Effector memory CD4-positive, alpha-beta T cell (primary cell): ENCODE measurements around the gene NDUFB5.

Source experiments
- DNase-seq, 3 donors: peaks; one replicate each; pipeline ENCODE4 v3.0.0-alpha.2; 2020
- H3K27ac ChIP-seq: 2 replicates; pipeline ENCODE4 v1.7.0; 2013; ENCODE audit warnings: mild to moderate bottlenecking, low read length, moderate library complexity; ENCODE audit not compliant: insufficient read depth, poor library complexity, severe bottlenecking
- H3K27me3 ChIP-seq: replicated peaks from 2 replicates; pipeline ENCODE4 v1.7.0; 2013; ENCODE audit warnings: mild to moderate bottlenecking, low read length; ENCODE audit not compliant: insufficient read depth, control insufficient read depth, poor library complexity, severe bottlenecking
- H3K36me3 ChIP-seq: 2 replicates; pipeline ENCODE4 v1.7.0; 2013; ENCODE audit warnings: mild to moderate bottlenecking, low read length, moderate library complexity; ENCODE audit not compliant: control insufficient read depth, insufficient read depth
- H3K4me1 ChIP-seq: 2 replicates; pipeline ENCODE4 v1.7.0; 2013; ENCODE audit warnings: low read length, mild to moderate bottlenecking; ENCODE audit not compliant: control insufficient read depth, insufficient read depth, poor library complexity, severe bottlenecking
- H3K4me3 ChIP-seq: 2 replicates; pipeline ENCODE4 v1.7.0; 2013; ENCODE audit warnings: low read length, low read depth, mild to moderate bottlenecking; ENCODE audit not compliant: insufficient read depth, poor library complexity, severe bottlenecking
- H3K9me3 ChIP-seq: 2 replicates; pipeline ENCODE4 v1.7.0; 2013; ENCODE audit warnings: mild to moderate bottlenecking, low read length, moderate library complexity; ENCODE audit not compliant: control insufficient read depth
- total RNA-seq, 3 donors: gene quantifications; one replicate each; lab custom pipeline; 2026; lab: John Stamatoyannopoulos, UW

Gene NDUFB5
- 8.4 to 13.1 (median 10.1) reads per million in 3 donors for total RNA-seq

DNA sequence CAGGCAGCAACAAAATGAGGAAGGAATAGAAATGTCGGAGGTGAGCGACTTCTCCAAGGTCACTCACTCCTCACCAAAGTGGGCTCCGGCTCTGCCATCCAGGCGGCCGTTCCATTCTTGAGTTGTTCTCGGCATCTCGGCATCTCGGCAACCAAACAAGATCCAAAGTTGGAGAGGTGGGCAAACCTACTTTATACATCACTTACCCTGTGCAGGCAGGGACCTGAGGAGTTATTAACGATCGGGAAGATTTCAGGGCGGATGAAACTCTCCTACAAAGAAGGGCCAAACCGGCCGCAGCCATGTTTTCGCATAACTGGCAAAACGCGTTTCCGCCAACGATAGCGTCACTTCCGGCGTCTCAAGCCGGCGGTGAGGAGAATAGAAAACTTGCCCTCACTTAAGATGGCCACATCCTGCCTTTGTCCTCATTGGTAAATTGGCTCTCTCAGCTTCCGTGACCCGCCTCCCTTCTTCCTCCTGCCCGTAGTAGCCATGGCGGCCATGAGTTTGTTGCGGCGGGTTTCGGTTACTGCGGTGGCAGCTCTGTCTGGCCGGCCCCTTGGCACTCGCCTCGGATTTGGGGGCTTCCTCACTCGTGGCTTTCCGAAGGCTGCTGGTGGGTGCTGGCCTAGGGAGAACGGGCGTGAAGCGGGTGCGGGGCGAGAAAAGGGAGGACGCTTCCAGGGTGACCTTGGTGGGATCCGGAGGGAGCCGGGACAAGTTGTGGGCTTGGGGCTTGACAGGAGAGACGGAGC is at the start of gene NDUFB5, which contains the start of gene MRPL47:
TSS of gene NDUFB5 (plus strand) at position 474 of the 758 bp plus-strand sequence. CDS start at position 496, 22 bp downstream.
TSS of gene MRPL47 (minus strand) at position 318 of the 758 bp plus-strand sequence. CDS start at position 304, 14 bp downstream.
- peak within 1 kb of the TSS; percentile 89 for H3K27ac ChIP-seq
- H3K27me3 ChIP-seq = no peaks in the 10 kb centered on the region
- peak; percentile 84 to 90 (median 86) for DNase-seq

DNA sequence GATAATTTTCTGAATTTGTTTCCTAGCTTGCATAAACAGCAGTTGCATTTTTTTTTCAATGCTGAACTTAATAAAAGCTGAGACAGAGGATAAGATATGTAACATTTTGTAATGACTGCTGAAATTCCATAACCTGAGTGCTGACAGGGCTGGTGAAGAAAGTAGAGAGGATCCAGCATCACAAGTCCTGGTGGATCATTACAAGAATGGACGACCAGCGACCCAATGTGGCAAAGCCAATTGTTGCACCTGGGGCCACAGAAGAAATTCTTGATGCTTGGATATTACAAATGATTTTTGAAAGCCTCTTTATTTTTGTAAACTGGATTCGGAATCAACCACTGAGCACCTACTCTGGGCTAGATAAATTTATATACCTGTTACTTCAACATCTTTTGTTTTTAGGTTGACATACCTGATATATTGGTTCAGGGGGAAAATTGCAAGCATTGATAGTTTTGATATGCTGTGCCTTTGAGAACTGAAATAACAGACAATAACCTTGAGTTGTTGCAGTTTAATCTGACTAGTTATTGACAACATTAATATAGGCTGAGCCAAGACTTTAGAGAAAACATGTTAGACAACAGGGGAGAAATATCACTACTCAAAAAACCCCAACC is 45.7 kb upstream of the NDUFB5 start:
- DNase-seq = peak in 1 of 3 donors; percentile 2
- Histone ChIP-seq H3K4me1 (peaks cover 4% of the 10 kb centered on the region), H3K36me3 (no peaks in the 10 kb centered on the region), H3K27me3 (no peaks in the 10 kb centered on the region), H3K4me3 (no peak overlapping the region), H3K27ac (no peak overlapping the region), H3K9me3 (no peaks in the 10 kb centered on the region)

More for the DNA sequence above, at the start of gene NDUFB5, which contains the start of gene MRPL47:
- peaks cover 19% of the 10 kb centered on the region for H3K36me3 ChIP-seq
- H3K9me3 ChIP-seq = no peaks in the 10 kb centered on the region
- H3K4me1 ChIP-seq = peaks cover 17% of the 10 kb centered on the region
- H3K4me3 ChIP-seq = peak within 1 kb of the TSS; percentile 86

DNA sequence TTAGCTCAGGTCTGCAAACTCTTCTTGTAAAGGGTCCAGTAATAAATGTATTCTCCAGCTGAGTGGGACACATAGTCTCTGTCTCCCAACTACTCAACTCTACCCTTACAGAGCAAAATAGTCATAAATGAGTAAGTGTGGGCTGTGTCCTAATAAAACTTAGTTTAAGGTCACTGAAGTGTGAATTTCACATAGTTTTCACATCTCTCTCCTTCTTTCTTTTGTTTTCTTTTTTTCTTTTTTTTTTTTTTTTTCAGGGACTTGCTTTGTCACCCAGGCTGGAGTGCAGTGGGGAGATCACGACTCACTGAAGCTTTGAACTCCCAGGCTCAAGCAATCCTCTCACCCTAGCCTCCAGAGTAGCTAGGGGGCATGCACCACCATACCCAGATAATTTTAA is 43.8 kb upstream of the NDUFB5 start:
- DNase-seq = no peak
- H3K27ac ChIP-seq = no peak overlapping the region
- H3K4me3 ChIP-seq = no peak overlapping the region

DNA sequence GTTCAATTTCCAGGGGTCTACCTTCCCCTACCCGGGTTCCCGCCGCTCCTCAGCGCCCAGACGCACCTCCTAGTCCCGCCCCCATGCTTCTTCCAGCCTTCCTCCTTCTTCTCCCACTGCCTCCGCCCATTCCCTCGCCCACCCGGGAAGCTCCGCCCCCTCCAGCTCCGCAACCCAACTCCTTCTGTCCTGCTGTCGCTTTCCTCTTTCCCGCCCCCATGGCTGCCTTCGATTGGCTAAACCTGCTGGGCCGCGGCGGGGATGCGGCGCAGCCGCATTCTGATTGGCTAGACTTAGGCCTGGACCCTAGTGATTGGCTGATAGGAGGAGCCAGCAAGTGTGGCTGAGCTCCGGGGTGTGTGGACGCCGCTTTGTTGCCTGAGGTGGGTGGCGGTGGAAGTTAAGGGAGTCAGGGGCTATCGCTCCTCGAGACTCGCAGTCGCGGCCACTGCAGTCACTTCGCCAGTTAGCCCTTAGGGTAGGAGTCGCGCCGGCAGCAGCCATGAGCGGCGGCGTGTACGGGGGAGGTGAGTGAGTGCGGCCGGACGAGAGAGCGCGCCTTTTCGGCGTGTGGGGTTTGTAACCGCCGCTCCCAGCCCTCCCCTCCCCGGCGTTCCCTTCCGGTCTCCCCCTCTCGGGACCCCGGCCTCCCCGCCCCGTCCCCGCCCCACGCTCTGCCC is 41.9 kb upstream of the NDUFB5 start, which contains the start of gene ACTL6A:
TSS of gene ACTL6A (plus strand) at position 336 of the 680 bp plus-strand sequence. CDS start at position 503, 167 bp downstream.
- H3K4me1 ChIP-seq = peaks cover 13% of the 10 kb centered on the region
- peak; percentile 97 to 99 (median 98) for DNase-seq
- H3K27me3 ChIP-seq = no peaks in the 10 kb centered on the region
- H3K36me3 ChIP-seq = no peaks in the 10 kb centered on the region
- H3K27ac ChIP-seq = peak within 1 kb of the TSS; percentile 66
- H3K9me3 ChIP-seq = no peaks in the 10 kb centered on the region
- H3K4me3 ChIP-seq = peak within 1 kb of the TSS; percentile 93

More for the DNA sequence above, 43.8 kb upstream of the NDUFB5 start:
- no peaks in the 10 kb centered on the region for H3K27me3 ChIP-seq
- no peaks in the 10 kb centered on the region for H3K9me3 ChIP-seq
- H3K36me3 ChIP-seq = no peaks in the 10 kb centered on the region
- peaks cover 13% of the 10 kb centered on the region for H3K4me1 ChIP-seq

DNA sequence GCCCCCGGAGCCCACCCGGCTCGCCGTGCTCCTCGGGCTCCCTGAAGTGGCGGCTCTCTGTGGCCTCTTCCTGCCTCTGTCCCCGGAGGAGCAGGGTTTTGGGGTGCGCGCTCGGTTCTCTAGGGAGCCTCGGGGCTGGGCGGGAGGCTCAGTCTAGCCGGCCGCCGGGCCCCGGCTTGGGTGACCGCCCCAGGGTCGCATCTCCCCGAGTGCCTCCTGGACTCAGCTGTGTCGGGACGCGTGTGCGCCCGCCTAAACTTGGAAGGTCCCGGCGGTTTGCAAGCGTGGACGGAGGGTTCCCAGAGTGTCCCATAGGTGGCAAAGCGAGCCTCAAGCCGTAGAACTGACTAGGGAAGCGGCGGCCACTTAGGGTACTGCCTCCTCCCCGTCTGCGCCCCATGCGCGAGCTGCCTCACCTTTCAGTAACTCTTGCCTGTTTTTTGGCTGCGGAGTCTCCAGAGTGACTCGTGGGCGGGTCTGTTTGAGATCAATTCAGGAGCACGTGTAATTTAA is 41.3 kb upstream of the NDUFB5 start:
- Histone ChIP-seq H3K4me3 (peak overlapping the region; percentile 93), H3K27me3 (no peaks in the 10 kb centered on the region), H3K36me3 (no peaks in the 10 kb centered on the region), H3K4me1 (peaks cover 13% of the 10 kb centered on the region), H3K9me3 (no peaks in the 10 kb centered on the region), H3K27ac (peak overlapping the region; percentile 66)
- DNase-seq = peak; percentile 38 to 53 (median 52)

DNA sequence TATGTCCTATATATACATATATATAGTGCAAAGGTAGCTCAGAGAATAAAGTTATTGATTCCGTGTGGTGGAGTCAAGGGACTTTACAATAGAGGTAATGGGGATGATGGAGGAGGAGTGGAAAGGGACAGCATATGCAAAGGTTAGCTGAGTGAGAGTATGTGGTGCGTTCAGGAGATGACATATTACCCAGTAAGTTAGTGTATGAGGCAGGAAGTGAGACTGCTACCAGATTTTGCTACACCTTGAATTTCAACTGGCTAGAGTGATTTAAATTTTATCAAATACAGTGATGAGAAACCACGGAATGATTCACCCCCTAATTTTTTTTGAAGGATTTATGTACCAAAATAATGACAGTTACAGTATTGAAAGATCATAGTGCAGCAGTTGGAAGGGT is 39.1 kb upstream of the NDUFB5 start:
- peaks cover 4% of the 10 kb centered on the region for H3K36me3 ChIP-seq
- peaks cover 13% of the 10 kb centered on the region for H3K4me1 ChIP-seq
- H3K4me3 ChIP-seq = no peak overlapping the region
- no peak overlapping the region for H3K27ac ChIP-seq
- no peaks in the 10 kb centered on the region for H3K9me3 ChIP-seq
- no peaks in the 10 kb centered on the region for H3K27me3 ChIP-seq
- no peak for DNase-seq

DNA sequence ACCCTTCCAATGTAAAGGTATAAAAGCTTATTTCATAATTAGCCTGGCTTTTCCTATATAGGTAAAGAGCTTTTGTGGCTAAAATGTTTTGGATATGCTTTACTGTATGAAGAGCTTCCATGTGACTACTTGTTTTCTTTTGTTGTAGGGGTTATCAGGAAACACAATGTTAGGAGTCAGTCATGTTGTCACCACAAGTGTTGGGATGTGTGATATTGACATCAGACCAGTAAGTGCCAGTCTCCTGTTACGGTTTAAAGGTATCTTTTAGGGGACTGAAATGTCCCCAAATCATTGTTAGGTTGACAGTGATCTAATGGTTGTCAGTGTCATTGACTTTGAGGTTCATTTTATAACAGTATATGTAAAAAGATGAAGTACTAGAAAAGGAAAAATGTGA is 23.6 kb upstream of the NDUFB5 start:
- no peaks in the 10 kb centered on the region for H3K4me1 ChIP-seq
- no peaks in the 10 kb centered on the region for H3K27me3 ChIP-seq
- no peaks in the 10 kb centered on the region for H3K9me3 ChIP-seq
- peaks cover 51% of the 10 kb centered on the region for H3K36me3 ChIP-seq
- no peak overlapping the region for H3K27ac ChIP-seq
- no peak for DNase-seq
- H3K4me3 ChIP-seq = no peak overlapping the region

DNA sequence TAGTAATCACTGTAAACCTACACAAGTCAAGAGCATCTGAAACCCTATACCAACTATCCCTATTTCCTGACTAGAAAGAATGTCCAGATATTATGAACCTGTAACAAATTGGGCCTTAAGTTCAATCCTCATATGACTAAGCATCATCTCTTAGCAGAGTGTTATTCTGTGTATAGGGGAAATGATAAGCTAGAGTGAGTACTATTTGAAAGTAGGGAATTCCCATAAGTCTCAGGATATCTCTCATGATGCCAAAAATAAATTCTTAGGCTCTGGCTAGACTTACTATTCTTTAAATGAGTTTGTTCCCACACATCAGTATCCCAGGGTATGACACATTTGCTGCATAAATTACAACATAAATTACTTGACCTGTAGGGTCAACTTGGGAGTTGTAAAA is 15.5 kb upstream of the NDUFB5 start:
- Histone ChIP-seq H3K9me3 (no peaks in the 10 kb centered on the region), H3K4me3 (no peak overlapping the region), H3K27ac (no peak overlapping the region), H3K27me3 (no peaks in the 10 kb centered on the region), H3K36me3 (peaks cover 88% of the 10 kb centered on the region), H3K4me1 (no peaks in the 10 kb centered on the region)
- DNase-seq = no peak

DNA sequence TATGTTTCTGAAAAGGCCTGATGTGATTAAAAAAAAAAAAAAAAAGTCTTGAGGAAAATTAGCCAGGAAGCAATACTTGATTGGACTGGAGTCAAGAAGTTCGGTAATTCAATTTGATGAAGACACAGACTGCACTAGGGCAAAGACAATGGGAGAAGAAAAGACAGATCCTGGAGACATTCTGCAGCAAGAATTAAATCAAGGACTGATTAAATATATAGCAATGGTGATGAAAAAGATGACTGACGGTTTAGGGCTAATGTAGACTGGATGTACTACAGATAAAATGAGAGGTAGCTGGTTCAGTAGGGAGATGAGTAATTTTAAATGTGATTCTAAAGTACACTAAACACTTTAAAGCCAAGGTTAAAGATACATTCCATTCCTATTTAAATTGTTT is 13.9 kb upstream of the NDUFB5 start:
- DNase-seq = no peak
- Histone ChIP-seq H3K4me1 (no peaks in the 10 kb centered on the region), H3K4me3 (no peak overlapping the region), H3K27ac (no peak overlapping the region), H3K36me3 (peaks cover 87% of the 10 kb centered on the region), H3K9me3 (no peaks in the 10 kb centered on the region), H3K27me3 (no peaks in the 10 kb centered on the region)
